RPMI7951 (cell line): ENCODE results near the gene PLCG2. TPM values are rescaled to one million over a fixed set of nuclear protein-coding genes. Genes with fewer than 3 reads are reported as not detected.
A peak's percentile ranks its signal among the peaks of the same experiment; 100 is the strongest.
"Not testable (repeated sequence)": the region's sequence is repeated elsewhere in the genome, so short reads cannot be mapped to it uniquely, and the experiment has no call there.

Source experiments
- DNase-seq: peaks from one replicate; pipeline ENCODE4 v3.0.0-alpha.2; 2012; ENCODE audit warnings: low read depth
- total RNA-seq: library from RNA; depleted of rRNA; stranded (reverse); fragments of >200 nt; shearing (Covaris generic); gene quantifications from 2 replicates; pipeline ENCODE4 v1.2.3, GENCODE V29; 2014

The PLCG2 gene
- total RNA-seq, 1 experiment from 2014 or later: 0.36 TPM

GRCh38 chr16:81938326-81939163 lies 159.5 kb downstream of the PLCG2 start:
- no peak for DNase-seq

- DNase-seq: peak; percentile 11
Measured at GRCh38 chr16:81939164-81940056, 160.3 kb downstream of the PLCG2 start.

GRCh38 chr16:81940781-81941560 lies 161.9 kb downstream of the PLCG2 start:
- peak; percentile 62 for DNase-seq

GRCh38 chr16:81942007-81942601 lies 163.0 kb downstream of the PLCG2 start:
- DNase-seq: no peak

GRCh38 chr16:81945665-81946064 lies 166.6 kb downstream of the PLCG2 start:
- DNase-seq: peak; percentile 66

- peak; percentile 86 for DNase-seq
Measured at GRCh38 chr16:81946206-81946605, 167.1 kb downstream of the PLCG2 start.

- DNase-seq: no peak
Measured at GRCh38 chr16:81951564-81951963, 172.5 kb downstream of the PLCG2 start.

GRCh38 chr16:81956213-81956948 lies 177.3 kb downstream of the PLCG2 start:
- peak; percentile 40 for DNase-seq

- no peak for DNase-seq
Measured at GRCh38 chr16:81964808-81965207, 185.7 kb downstream of the PLCG2 start.

- DNase-seq: no peak
Measured at GRCh38 chr16:81967358-81967757, 188.3 kb downstream of the PLCG2 start.

- DNase-seq: no peak
Measured at GRCh38 chr16:81971853-81972252, 192.8 kb downstream of the PLCG2 start.

GRCh38 chr16:81973737-81974136 lies 194.6 kb downstream of the PLCG2 start:
- no peak for DNase-seq

GRCh38 chr16:81975637-81976036 lies 196.5 kb downstream of the PLCG2 start:
- DNase-seq: no peak

- not testable (repeated sequence) for DNase-seq
Measured at GRCh38 chr16:81977335-81977942, 198.3 kb downstream of the PLCG2 start.

- DNase-seq: peak; percentile 13
Measured at GRCh38 chr16:81987121-81987520, 208.0 kb downstream of the PLCG2 start.

GRCh38 chr16:81987706-81988105 lies 208.6 kb downstream of the PLCG2 start:
- DNase-seq: no peak

GRCh38 chr16:81992859-81993258 lies 213.8 kb downstream of the PLCG2 start:
- no peak for DNase-seq

GRCh38 chr16:81994485-81994884 lies 215.4 kb downstream of the PLCG2 start:
- DNase-seq: no peak

- no peak for DNase-seq
Measured at GRCh38 chr16:81995651-81996050, 216.6 kb downstream of the PLCG2 start.
